ENCODE measurements around the gene STEEP1. TPM values are rescaled to one million over a fixed set of nuclear protein-coding genes. Genes with fewer than 3 reads are reported as not detected.

The STEEP1 gene
- total and polyA plus RNA-seq, 2 of the 13 experiments (the other 11 are each of a cell fraction or from before 2014, with no cell fraction given), result 7.7 to 23.1 TPM

- TF ChIP-seq HMGXB4 (CRISPR knock-in tag; IDR thresholded peaks at IDR 0.05; ENCODE audit: borderline replicate concordance in 1 of 2, low read depth in 1 of 2) (peak in 1 of 2 experiments; percentile 62; a peak in 2 of 4 replicates), HNF1B (CRISPR knock-in tag; IDR thresholded peaks at IDR 0.05) (0 out of 2 replicates have a peak, but pooled peaks have one; percentile 26), ZNF720 (CRISPR knock-in tag; IDR thresholded peaks at IDR 0.05) (no peak), SAP130 (CRISPR knock-in tag; IDR thresholded peaks at IDR 0.05; ENCODE audit: low read depth) (0 out of 2 replicates have a peak, but pooled peaks have one; percentile 16), ZFY (CRISPR knock-in tag; IDR thresholded peaks at IDR 0.05) (0 out of 2 replicates have a peak, but pooled peaks have one; percentile 24), RAD21 (CRISPR knock-in tag; IDR thresholded peaks at IDR 0.05) (peak; percentile 41; the same call in 1 of the 2 replicates)
- TF ChIP-seq, protein P1, sequence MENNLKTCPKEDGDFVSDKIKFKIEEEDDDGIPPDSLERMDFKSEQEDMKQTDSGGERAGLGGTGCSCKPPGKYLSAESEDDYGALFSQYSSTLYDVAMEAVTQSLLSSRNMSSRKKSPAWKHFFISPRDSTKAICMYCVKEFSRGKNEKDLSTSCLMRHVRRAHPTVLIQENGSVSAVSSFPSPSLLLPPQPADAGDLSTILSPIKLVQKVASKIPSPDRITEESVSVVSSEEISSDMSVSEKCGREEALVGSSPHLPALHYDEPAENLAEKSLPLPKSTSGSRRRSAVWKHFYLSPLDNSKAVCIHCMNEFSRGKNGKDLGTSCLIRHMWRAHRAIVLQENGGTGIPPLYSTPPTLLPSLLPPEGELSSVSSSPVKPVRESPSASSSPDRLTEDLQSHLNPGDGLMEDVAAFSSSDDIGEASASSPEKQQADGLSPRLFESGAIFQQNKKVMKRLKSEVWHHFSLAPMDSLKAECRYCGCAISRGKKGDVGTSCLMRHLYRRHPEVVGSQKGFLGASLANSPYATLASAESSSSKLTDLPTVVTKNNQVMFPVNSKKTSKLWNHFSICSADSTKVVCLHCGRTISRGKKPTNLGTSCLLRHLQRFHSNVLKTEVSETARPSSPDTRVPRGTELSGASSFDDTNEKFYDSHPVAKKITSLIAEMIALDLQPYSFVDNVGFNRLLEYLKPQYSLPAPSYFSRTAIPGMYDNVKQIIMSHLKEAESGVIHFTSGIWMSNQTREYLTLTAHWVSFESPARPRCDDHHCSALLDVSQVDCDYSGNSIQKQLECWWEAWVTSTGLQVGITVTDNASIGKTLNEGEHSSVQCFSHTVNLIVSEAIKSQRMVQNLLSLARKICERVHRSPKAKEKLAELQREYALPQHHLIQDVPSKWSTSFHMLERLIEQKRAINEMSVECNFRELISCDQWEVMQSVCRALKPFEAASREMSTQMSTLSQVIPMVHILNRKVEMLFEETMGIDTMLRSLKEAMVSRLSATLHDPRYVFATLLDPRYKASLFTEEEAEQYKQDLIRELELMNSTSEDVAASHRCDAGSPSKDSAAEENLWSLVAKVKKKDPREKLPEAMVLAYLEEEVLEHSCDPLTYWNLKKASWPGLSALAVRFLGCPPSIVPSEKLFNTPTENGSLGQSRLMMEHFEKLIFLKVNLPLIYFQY (CRISPR knock-in tag; IDR thresholded peaks at IDR 0.05; ENCODE audit: borderline replicate concordance), result no peak
Measured at GRCh38 chrX:119516157-119516702, 49.0 kb downstream of the STEEP1 start (continued).

Data from HepG2 (cell line).